Tibial nerve (tissue), 4 donors: Measurements from ENCODE around the gene PCDHA2. TPM values are rescaled to one million over a fixed set of nuclear protein-coding genes. Genes with fewer than 3 reads are reported as not detected.
"Not testable (repeated sequence)": the region's sequence is repeated elsewhere in the genome, so short reads cannot be mapped to it uniquely, and the experiment has no call there.

ENCODE experiments used
- DNase-seq, 2 donors: peaks; one replicate each; pipeline ENCODE4 v3.0.0-alpha.2; 2019; ENCODE audit warnings: low spot score in 2 of 2
- H3K27ac ChIP-seq, 4 donors: fragments of 200-600 bp; sonication (generic) in 3 of 4; one replicate each; pipeline ENCODE4 v1.5.1; 2017 to 2019; ENCODE audit warnings: mild to moderate bottlenecking in 1 of 4
- H3K27me3 ChIP-seq, 2 donors: fragments of 200-600 bp; sonication (generic) in 1 of 2; one replicate each; pipeline versions ENCODE4 v1.5.1 to v1.6.0; 2017 to 2019
- H3K36me3 ChIP-seq, 3 donors: fragments of 200-600 bp; sonication (generic); one replicate each; pipeline ENCODE4 v1.5.1; 2018 to 2019
- H3K4me1 ChIP-seq, 4 donors: fragments of 200-600 bp; sonication (generic) in 3 of 4; one replicate each; pipeline ENCODE4 v1.5.1; 2017 to 2019
- H3K4me3 ChIP-seq, 4 donors: fragments of 200-600 bp; sonication (generic) in 3 of 4; one replicate each; pipeline ENCODE4 v1.5.1; 2017 to 2019; ENCODE audit warnings: mild to moderate bottlenecking in 1 of 4, moderate library complexity in 1 of 4
- H3K9me3 ChIP-seq, 4 donors: fragments of 200-600 bp; sonication (generic) in 3 of 4; one replicate each; pipeline ENCODE4 v1.5.1; 2017 to 2019
- EP300 ChIP-seq, 2 donors: sonication (generic); formaldehyde crosslinking; IDR thresholded peaks; one replicate each; pipeline ENCODE4 v1.6.1; 2017; ENCODE audit warnings: antibody characterized with exemption in 2 of 2, mild to moderate bottlenecking in 1 of 2
- POLR2A ChIP-seq, 2 donors: fragments of 450-650 bp; IDR thresholded peaks; one replicate each; pipeline ENCODE4 v1.6.1; 2017; ENCODE audit warnings: antibody characterized with exemption in 2 of 2, mild to moderate bottlenecking in 2 of 2, moderate library complexity in 2 of 2
- WGBS, 2 donors: methylation state at CpG; one replicate each; pipeline ENCODE4 v1.1.5; 2018; 5-methylcytosine and 5-hydroxymethylcytosine counted together
- total RNA-seq, 4 donors: library from RNA; depleted of rRNA; stranded (reverse); fragments of >200 nt; gene quantifications; one replicate each; pipeline ENCODE4 v1.1.0, GENCODE V29; 2016
- TF ChIP-seq, protein P1 (sequence below), 5 experiments: fragments of 200-600 bp in 3 of 5; fragments of 450-650 bp in 2 of 5; sonication (generic) in 3 of 5; IDR thresholded peaks; one replicate each; pipeline ENCODE4 v1.5.1; 2016 to 2019; ENCODE audit warnings: antibody characterized with exemption in 5 of 5, mild to moderate bottlenecking in 3 of 5, moderate library complexity in 2 of 5

Gene PCDHA2
- total RNA-seq, 4 donors from 2014 or later: 0.21 TPM; not detected in 3

DNA sequence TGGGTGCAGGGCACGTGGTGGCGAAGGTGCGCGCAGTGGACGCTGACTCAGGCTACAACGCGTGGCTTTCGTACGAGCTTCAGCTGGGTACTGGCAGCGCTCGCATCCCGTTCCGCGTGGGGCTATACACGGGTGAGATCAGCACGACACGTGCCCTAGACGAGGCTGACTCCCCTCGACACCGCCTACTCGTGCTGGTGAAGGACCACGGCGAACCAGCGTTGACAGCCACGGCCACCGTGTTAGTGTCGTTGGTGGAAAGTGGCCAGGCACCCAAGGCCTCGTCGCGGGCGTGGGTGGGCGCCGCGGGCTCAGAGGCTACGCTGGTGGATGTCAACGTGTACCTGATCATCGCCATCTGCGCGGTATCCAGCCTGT, 2.1 kb downstream of the PCDHA2 start:
- Histone ChIP-seq H3K27me3 (no peaks in the 10 kb centered on the region), H3K27ac (no peak overlapping the region), H3K4me3 (no peak overlapping the region), H3K36me3 (no peaks in the 10 kb centered on the region), H3K4me1 (no peaks in the 10 kb centered on the region), H3K9me3 (peaks cover 0 to 60% (median 13%) of the 10 kb centered on the region in 4 donors)
- no peak for DNase-seq
- TF ChIP-seq, protein P1, sequence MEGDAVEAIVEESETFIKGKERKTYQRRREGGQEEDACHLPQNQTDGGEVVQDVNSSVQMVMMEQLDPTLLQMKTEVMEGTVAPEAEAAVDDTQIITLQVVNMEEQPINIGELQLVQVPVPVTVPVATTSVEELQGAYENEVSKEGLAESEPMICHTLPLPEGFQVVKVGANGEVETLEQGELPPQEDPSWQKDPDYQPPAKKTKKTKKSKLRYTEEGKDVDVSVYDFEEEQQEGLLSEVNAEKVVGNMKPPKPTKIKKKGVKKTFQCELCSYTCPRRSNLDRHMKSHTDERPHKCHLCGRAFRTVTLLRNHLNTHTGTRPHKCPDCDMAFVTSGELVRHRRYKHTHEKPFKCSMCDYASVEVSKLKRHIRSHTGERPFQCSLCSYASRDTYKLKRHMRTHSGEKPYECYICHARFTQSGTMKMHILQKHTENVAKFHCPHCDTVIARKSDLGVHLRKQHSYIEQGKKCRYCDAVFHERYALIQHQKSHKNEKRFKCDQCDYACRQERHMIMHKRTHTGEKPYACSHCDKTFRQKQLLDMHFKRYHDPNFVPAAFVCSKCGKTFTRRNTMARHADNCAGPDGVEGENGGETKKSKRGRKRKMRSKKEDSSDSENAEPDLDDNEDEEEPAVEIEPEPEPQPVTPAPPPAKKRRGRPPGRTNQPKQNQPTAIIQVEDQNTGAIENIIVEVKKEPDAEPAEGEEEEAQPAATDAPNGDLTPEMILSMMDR (IDR thresholded peaks at IDR 0.05): no peak
- no peak for TF ChIP-seq POLR2A (IDR thresholded peaks at IDR 0.05)
- TF ChIP-seq EP300 (IDR thresholded peaks at IDR 0.05): no peak
- WGBS, 2 donors: 56 to 63% methylated on average over 27 to 29 of the region's 39 CpGs

DNA sequence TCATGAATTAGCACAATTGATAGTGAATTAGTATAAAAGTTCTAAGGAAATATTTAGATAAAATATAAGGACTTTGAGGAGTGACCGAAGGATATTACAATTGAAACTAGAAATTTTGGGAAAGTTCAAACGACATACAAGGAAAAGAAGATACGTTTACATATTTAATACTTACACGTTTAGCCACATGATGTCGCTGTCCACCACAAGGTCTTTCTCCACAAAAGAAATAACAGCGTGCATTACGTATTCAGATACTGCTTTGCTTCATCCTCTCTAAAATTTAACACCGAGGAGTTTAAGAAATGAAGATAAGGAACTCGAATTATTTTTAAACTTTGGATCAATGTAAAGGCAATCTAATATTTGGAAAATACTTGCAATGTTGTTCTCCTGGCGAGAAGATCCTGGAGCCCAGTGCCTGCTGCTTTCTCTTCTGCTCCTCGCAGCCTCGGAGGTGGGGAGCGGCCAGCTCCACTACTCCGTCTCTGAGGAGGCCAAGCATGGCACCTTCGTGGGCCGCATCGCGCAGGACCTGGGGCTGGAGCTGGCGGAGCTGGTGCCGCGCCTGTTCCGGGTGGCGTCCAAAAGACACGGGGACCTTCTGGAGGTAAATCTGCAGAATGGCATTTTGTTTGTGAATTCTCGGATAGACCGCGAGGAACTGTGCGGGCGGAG, 6.3 kb downstream of the PCDHA2 start, which contains the start of gene PCDHA3:
TSS of gene PCDHA3 (plus strand) at position 242 of the 678 bp plus-strand sequence.
- TF ChIP-seq EP300 (IDR thresholded peaks at IDR 0.05): no peak
- TF ChIP-seq, protein P1 (IDR thresholded peaks at IDR 0.05): peak in 3 of 5 experiments; percentile 11 to 21 (median 15)
- peak in 1 of 2 donors; percentile 18 for DNase-seq
- WGBS, 2 donors: 15 to 29% methylated on average over 19 to 29 of the region's 29 CpGs
- Histone ChIP-seq H3K4me3 (peak within 1 kb of the TSS; percentile 16 to 49 (median 20)), H3K4me1 (no peaks in the 10 kb centered on the region), H3K27me3 (no peaks in the 10 kb centered on the region), H3K36me3 (no peaks in the 10 kb centered on the region), H3K9me3 (peaks cover 0 to 50% (median 7%) of the 10 kb centered on the region in 4 donors), H3K27ac (peak within 1 kb of the TSS in 1 of 4 donors; percentile 21)

DNA sequence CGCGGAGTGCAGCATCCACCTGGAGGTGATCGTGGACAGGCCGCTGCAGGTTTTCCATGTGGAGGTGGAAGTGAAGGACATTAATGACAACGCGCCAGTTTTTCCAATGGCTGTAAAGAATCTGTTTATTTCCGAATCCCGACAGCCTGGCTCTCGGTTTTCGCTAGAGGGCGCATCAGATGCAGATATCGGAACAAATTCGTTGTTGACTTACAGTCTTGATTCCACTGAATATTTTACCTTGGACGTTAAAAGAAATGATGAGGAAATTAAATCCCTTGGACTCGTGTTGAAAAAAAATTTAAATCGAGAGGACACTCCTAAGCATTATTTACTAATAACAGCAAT, 6.8 kb downstream of the PCDHA2 start:
- DNase-seq: peak in 1 of 2 donors; percentile 11
- H3K4me1 ChIP-seq: no peaks in the 10 kb centered on the region
- H3K27me3 ChIP-seq: no peaks in the 10 kb centered on the region
- no peak for TF ChIP-seq EP300 (IDR thresholded peaks at IDR 0.05)
- TF ChIP-seq POLR2A (IDR thresholded peaks at IDR 0.05): no peak
- TF ChIP-seq, protein P1 (IDR thresholded peaks at IDR 0.05): peak in 4 of 5 experiments; percentile 14 to 30 (median 20)
- H3K36me3 ChIP-seq: no peaks in the 10 kb centered on the region
- H3K4me3 ChIP-seq: peak overlapping the region; percentile 16 to 49 (median 20)
- peaks cover 0 to 50% (median 7%) of the 10 kb centered on the region in 4 donors for H3K9me3 ChIP-seq
- 13 to 27% methylated on average over 16 of the region's 16 CpGs for WGBS, 2 donors
- H3K27ac ChIP-seq: peak overlapping the region in 1 of 4 donors; percentile 21

DNA sequence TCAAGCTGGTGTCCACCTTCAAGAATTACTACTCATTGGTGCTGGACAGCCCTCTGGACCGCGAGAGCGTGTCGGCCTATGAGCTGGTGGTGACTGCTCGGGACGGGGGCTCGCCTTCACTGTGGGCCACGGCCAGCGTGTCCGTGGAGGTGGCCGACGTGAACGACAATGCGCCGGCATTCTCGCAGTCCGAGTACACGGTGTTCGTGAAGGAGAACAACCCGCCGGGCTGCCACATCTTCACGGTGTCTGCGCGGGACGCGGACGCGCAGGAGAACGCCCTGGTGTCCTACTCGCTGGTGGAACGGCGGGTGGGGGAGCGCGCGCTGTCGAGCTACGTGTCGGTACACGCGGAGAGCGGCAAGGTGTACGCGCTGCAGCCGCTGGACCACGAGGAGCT, 7.7 kb downstream of the PCDHA2 start:
- H3K9me3 ChIP-seq: peaks cover 0 to 50% (median 5%) of the 10 kb centered on the region in 4 donors
- not testable (repeated sequence) for H3K27ac ChIP-seq, H3K36me3 ChIP-seq, DNase-seq, H3K4me3 ChIP-seq, H3K27me3 ChIP-seq, H3K4me1 ChIP-seq
- WGBS, 2 donors: 38 to 72% methylated on average over 24 to 44 of the region's 45 CpGs

DNA sequence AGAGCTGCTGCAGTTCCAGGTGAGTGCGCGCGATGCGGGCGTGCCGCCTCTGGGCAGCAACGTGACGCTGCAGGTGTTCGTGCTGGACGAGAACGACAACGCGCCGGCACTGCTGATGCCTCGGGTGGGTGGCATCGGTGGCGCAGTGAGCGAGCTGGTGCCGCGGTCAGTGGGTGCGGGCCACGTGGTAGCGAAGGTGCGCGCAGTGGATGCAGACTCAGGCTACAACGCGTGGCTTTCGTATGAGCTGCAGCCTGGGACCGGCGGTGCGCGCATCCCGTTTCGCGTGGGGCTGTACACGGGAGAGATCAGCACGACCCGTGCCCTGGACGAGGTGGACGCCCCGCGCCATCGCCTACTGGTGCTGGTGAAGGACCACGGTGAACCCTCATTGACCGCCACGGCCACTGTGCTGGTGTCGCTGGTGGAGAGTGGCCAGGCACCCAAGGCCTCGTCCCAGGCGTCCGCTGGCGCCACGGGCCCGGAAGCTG, 8.2 kb downstream of the PCDHA2 start:
- H3K27me3 ChIP-seq: no peaks in the 10 kb centered on the region
- WGBS, 2 donors: 44 to 58% methylated on average over 29 to 53 of the region's 53 CpGs
- no peak for DNase-seq

More for the DNA sequence above, 8.2 kb downstream of the PCDHA2 start:
- Histone ChIP-seq H3K4me3 (no peak overlapping the region), H3K9me3 (peaks cover 0 to 53% (median 4%) of the 10 kb centered on the region in 4 donors), H3K36me3 (no peaks in the 10 kb centered on the region), H3K27ac (no peak overlapping the region), H3K4me1 (no peaks in the 10 kb centered on the region)
- TF ChIP-seq EP300 (IDR thresholded peaks at IDR 0.05) (no peak), POLR2A (IDR thresholded peaks at IDR 0.05) (no peak)
- TF ChIP-seq, protein P1 (IDR thresholded peaks at IDR 0.05): no peak
